NCI-H1417 (cell line): ENCODE data around the gene PXYLP1.

Experiments
- DNase-seq, 3 experiments: peaks; one replicate each; lab custom pipeline; 2025; lab: John Stamatoyannopoulos, UW

Gene PXYLP1

DNA sequence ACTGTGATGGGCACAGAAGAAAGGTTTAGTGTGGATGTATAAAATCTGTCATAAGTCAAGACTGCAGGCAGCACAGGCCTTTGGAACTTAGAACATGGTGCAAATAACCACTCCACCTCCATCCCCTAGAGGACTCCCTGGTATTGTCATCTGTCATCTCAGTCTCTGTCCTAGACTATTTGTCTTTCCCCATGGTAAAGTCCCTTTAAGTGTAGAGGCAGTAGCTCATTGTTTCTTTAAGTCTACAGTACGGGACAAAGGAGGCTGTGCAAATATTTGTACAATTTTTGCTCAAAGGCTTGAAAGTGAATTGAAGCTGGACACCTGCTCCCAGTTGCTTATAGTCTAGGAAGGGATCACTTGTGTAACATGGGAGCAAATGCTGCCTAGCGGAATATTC is 3.2 kb upstream of the PXYLP1 start:
- DNase-seq, result peak; percentile 28 to 72 (median 57)

DNA sequence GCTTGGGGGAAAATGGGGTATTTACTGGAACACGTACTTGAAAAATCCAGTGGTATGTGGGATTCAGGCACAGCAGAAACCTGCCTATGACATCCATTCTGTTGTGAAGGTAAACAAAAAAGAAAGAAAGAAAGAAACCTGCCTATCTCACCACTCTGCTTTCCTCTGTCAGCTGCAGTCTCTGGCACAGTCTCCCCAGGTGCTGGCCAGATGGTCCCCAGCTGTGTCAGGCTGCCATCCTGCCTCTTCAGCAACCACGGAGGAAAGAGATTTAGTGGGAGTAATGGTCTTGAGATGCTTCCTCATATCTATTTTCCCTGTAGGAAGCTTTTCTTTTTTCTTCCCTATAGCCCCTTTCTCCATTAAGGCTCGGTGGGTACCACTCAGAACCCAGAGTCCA is 2.5 kb upstream of the PXYLP1 start:
- DNase-seq, result peak in 1 of 3 experiments; percentile 34

DNA sequence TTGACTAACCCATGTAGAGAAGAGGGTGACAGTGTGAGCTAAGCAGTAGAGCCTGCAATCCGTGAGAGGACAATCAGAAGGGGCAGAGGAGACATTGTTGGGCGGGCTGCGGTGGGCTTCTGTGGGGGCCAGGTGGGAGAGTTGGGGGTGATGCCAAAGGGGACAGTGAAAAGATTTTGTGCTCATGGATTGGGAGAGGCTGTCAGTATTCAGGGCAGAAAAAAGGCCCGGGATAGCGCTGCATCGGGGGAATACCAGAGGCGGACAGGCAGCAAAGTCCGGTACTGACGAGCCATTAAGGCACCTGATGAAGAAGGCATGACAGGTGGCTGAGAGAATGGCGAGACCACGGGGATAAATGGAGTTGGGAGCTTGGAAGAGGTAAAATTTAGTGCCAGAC is 1.3 kb upstream of the PXYLP1 start:
- no peak for DNase-seq

DNA sequence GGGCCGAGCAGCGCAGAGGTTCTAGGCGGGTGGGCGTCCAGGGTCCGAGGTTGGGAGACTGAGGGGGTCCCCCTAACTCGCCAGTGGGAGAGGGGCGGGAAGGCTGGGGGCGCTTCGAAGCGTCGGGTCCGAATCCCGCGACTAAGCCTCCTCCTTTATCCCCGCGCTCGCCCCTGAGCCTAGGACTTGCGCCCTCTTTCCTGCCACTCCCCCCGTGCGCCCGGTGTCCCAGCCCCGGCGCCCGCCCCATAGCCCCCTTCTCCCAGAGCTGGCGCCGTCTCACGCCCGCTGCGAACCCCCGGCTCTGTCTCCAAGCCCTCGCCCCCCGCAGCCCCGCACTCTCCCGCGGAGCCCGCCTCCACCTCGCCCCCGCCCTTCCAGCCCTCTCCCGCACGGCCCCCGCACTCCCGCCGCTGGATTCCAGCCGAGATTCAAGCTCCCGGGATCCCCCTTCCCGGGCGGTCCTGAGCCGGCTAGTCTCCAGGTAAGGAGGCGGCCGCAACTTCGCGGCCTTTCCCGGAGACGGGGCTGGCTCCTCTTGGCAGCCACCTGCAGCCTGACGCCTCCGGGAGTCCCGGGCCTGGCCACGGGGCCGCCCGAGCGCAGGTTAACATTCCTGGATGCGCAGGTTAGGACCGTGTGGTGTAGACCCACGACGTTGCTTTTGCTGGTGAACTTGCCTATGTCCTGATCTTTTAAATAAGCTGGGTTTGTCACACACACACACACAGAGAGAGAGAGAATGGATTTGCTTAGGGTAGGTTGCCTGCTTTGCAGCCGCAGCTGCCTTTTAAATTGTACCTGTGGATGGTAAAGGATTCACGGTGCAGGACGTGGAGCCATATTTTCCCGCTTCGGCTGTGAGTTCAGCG is 563 bp downstream of the PXYLP1 start:
- DNase-seq, result peak; percentile 34 to 70 (median 61)

DNA sequence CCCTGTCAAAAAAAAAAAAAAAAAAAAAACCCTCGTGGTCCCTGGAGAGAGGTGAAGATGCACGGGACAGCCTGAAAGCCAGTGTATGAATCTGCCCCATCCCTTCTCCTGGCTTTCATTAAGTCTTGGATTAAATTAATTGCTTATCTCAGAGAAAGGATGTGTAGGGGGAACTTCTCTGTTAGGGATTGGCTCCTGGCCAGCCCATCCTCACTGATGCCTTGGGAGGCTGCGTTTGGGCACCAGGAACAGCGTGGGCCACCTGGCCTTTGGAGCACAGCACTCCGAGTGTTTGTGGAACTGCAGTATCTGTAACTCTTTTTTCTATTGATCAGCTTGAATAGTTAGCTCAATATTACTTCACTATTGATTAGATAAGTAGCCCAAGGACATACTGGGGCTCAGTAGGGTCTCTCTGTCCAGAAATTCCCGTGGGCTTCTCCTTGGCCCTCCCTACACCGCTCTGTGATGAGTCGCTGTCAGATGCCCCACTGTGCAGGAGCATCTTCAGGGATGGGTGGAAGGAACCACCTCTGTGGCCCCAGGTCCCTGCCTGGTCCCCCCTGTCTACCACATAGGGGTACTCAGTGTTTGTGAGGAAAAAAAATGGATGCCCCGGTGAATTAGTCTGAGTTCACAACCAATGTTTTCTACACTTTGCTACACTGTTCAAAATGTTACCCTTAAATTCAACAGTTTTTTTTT is 2.0 kb downstream of the PXYLP1 start:
- DNase-seq, result no peak

DNA sequence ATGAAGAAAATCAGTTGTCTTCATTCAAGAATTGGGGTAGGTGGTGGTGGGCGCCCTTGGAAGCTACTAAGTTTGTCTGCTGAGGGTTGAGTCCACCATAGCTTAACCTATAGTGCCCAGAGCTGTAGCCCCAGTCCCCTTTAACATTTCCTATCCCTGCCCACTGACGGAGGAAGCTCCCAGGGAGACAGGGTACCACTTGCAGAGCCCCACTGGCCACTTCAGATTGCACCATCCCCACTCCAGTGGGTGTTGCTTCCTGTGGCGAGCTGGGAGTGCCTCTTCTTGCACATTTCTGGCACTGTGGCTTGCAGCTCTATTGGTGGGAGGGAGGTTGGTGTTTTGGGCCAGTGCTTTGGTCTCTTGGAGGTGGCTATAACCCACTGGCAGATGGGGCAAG is 2.7 kb downstream of the PXYLP1 start:
- DNase-seq, result no peak

DNA sequence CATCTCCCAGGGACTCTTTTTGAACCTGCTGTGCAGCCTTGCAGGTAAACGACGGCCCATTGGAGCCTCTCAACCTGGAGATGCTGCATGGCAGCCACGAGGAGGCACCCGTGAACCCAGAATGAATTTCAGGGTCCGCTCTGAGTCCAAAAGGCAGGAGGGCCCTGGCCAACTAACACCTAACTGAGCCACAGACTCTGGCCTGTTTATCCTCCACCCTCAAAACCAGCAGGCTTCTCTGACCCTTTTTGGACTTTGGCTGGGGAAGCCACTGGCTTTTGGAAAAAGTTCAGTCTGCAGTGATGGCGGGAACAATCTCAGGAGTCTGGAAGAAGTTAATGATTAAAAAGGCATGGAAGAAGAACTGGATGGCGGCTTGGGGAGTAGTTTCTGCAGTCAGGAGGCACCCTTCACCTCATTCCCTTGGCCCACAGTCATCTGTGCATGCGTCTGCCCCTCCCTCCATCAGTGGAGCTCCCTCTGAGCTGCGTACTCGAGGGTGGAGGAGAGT is 4.1 kb downstream of the PXYLP1 start:
- DNase-seq, result no peak

DNA sequence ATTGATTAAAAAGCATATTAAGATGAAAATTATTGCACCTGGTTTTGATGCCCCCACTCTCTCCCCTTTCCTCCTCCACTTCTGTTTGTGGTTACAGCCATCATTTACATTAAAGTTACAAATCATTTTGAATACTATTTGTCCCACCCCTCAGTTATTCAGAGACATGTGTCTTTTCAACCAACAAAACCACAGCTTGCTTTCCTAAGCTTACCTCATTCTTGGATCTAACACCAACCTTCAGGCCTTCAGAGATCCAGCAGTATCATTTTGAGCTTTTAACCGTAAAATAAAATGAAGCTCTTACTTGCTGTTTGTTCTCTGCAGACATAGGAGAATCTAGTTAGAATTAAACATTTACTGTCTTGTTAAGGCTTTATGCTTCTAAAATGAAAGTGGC is 4.7 kb downstream of the PXYLP1 start:
- no peak for DNase-seq

DNA sequence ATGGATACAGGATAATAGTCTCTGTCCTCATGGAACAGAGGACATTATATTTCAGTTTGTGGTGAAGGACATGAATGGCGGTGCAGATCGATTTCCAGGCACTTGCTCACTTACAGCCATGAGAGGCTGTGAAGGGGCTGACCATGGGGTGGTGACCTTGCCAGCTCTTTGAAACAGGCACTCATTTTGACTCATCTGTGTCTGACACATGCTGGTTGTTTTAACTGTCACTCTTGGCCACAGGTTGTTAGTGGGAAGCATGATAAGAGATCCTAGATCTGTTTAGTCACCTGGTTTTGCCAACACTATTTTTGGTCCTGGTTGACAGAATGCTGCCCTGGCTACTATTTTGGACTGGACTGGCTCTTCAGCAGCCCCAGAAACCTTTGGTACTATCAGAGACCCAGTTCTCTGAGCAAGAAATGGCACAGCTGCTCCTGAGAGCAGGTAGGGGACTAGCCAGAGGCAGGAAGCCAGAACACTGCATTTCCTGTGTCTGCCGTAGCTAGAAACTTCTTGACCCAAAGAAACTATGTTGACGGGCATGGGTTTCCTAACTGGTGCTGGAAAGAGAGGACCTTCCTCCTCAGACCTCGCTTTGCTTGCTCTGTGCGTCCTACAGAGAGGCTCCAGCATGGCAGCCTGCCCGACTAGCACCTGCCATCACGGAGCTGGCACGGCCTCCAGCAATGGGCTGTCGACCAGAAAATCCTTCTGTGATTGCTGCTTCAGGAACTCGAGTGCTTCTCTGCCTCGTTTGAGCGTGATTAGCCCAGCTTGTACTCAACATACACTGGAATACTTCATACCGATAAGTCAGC is 6.3 kb downstream of the PXYLP1 start:
- peak in 2 of 3 experiments; percentile 55 to 77 for DNase-seq

DNA sequence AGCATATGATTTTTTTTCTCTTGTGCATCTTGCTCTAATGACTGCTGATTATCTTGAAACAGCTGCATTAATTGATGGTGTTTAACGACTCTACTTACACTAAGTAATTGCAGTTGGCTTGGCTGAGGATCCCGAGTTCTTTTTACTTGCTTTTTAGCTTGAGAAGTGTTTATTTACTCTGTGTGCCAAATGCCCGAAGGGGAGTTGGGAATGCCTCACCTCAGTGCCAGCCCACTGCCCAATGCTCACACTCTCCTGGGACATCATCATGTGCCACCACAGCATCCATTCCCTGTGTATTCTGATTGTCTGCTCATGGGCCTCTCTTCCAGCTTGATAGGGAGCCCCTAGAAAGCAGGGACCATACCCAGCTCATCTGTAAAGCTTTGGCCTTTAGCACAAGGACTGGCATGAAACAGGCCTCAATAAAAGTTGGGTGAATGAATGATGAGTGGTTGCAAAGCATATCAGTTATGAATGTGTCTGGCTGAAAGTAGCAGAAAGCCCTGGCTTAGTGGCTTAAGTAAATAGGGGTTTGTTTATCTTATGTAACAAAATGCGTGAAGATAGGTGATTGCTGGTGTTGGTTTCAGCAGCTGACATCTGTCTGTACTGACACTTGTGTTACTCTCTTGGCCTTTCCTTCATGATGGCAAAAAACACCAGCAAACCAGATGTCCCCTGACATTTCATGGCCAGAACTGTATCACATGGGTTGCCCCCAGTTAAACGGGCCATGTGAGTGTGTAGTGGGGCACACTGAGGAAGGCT is 8.1 kb downstream of the PXYLP1 start:
- peak; percentile 16 to 79 (median 48) for DNase-seq

DNA sequence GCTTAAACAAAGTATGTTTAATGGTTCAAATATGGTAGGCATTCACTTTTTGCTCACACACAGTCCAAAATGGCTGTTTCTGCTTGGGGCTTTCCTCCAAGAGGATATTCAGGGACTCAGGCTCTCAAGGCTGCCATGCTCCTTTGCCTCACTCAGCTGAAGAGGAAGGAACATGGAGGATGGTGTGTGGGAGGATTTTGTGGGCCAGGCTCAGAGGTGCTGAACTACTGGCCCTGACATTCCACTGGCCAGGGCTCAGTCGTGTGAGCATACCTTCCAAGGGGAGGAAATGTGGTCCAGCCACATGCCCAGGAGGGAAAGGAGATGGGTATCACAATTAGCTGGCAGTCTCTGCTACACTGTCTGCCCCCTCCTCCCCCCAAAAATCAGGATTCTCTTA is 8.7 kb downstream of the PXYLP1 start:
- DNase-seq, result no peak

DNA sequence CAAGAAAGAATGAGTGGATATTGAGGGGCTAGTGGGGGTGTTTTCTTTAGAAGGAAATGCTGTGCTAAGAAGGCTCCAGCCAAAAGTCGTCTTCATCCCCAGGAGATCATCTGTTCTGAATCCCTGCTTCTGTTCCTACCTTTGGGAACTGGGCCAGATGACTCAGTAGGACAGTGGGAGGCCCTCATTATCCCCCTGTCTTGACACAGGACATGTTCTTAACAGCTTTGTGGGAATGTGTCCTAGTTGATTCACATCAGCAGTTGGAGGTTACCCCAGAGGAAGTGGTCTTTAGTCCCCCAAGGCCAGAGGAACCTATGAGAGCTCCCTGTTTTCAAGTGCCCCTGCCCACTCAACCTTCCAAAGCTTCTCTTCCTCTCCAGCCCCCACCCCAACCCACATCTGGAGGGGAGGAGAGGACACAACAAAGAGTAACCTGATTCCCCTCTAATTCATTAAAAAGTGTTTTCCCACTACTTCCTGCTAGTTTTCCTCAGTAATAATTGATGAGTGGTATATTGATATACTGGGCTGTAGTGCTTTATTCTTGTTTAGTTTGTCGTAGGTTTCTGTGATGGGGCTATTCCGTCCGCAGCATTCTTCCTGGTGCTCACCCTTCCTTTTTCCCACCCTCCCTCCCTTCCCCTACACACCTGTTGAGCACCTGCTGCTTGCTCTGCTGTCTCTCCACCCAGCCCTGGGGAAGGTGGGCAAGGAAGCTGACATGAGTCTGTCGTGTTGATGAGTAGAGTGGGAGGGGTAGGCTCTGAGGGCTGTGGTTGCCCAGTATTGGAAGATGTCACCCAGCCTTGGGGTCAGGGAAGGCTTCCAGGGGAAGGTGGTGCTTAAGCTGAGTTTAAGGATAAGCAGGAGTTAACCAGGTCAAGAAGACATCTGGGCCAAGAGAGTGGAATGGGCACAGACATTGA is 9.3 kb downstream of the PXYLP1 start:
- DNase-seq, result no peak

DNA sequence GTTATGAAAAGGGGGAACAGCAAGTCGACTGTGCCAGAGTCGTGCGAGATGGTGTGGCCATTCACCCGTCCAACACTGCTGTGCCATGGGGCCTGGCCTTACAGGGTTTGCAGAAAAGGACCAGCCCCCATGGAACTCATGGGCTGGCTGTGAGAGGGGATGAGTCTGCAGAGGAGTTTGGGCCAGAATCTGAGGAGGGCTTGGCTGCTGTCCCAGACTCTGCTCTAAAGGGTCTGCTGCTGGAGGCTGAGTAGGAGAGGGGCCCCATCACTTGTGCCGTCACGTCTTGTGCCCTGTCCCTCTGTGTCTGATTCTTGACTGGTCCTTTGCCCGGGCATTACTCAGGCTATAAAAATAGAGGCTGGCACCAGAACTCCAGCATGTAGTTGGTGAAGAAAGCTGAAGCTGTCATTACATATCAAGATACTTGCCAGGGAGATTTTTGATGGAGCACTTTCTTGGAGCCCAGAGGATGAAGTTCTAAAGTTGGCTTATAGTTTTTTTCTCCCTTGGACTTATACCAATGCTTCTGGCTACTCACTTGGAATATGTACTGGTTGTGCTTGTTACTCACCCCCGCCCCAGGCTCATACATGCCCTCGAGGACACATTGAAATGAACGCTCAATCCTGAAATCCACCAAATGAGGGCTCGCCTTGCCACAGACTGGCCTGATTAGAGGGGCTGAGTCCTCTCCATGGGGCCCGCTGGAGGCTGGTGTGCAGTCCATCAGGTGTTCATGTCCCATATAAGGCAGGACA is 10.2 kb downstream of the PXYLP1 start:
- no peak for DNase-seq

DNA sequence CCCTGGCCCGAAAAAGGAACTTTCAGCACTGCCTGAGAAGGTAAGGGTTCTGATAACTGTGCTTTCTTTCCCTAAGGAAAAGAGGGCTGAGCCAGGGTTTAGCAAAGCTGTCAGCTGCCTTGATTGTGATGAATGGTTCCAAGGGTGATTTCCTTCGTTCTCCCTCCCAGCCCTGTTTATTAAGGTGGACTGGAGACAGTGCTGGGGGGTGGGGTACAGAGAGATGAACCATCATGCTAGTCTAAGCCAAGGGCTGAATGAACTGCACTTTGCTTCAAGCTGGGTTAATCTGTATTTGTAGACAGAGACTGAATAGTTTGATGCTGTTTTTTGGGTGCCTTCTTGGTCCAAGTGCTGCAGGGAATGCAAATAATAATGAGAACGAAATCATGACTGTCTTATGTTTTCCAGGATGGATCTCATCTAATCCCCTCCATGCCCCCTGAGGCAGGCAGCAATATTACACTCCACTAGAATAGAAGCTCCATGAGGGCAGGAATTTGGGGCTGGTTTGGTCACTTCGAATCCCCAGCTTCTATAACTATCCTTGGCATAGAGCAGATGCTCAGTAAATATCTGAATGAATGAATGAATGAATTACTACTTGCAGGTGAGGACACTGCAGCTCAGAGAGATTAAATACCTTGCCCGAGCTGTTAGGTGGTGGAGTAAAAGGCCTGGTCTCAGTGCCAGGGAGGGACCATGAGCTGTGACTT is 10.9 kb downstream of the PXYLP1 start:
- no peak for DNase-seq

DNA sequence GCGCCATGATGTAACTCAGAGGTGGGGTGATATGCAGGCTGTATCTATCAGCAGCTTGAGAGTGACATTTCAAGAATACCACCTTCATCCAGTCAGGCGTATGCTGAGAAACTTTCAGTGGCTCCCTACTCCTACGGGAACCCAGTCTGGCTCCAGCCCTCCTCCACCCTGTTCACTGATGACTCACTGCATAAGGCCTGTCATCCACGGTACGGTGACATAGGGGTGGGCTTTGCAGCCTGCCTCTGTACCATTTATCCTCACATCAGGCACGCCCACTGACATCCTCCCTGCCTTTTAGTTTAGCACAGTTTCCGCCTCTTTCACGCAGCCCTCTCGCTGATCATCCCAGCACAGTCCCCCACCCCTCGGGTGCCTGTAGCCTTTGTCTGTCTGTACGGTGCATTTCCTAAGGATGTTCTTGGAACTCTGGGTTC is 11.7 kb downstream of the PXYLP1 start:
- DNase-seq, result peak in 1 of 3 experiments; percentile 78

DNA sequence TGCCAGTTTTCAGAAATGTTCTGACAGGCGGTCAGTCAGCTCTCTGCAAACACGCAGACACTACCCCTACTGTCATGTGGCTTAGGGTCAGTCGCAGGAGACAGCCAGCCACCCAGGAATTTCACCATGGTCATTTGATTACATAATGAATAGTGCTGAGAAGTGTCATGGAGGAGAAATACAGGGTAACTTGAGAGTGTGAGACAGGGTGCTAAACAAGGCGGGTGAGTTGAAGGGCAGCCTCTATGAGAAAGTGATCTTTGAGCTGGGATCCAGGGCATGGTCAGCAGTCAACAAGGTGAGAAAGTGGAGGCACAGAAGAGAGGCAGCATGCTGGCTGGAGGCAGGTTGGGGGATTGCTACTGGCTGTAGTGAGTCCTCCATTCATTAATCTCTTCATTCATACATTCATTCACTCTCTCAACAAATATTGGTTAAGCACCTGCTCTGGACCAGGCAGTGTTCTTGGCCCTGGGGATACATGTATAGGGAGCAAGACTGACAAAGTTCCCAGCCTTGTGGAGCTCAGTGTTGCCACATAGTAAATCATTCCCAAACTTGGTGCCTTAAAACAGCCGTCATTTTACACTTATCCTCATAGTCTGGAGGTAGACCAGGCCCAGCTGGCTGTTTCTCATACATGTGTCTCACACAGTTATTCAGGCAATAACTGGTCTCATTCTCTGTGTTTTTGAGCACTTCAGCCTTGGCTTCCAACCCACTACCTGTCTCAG is 14.8 kb downstream of the PXYLP1 start:
- no peak for DNase-seq

DNA sequence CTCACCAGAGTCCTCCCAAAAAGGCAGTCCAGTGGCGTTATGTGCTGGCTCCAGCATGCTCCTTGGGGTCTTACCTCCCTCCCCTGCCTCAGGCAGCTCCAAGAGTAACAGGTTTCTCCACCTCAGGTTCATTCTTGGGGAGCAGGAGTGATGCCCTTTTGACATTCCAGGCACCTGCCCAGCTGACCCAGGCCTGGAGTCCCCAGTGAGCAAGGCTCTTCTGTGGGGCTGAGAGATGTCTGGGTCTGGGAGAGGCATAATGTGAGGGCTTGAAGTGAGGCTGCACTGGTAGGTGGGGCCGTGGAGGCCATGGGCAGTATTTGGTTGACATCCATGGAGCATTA is 15.3 kb downstream of the PXYLP1 start:
- DNase-seq, result no peak

DNA sequence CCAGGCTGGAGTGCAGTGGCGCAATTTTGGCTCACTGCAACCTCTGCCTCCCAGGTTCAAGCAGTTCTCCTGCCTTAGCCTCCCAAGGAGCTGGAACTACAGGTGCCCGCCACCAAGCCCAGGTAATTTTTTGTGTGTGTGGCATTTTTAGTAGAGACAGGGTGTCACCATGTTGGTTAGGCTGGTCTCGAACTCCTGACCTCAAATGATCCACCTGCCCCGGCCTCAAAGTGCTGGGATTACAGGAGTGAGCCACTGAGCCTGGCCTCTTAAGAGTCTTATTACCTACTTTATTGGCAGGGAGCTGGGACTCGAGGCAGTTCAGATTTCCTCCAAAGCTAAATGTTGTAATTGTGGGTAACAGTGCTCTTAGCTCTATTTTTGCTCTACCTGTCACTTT is 16.4 kb downstream of the PXYLP1 start:
- DNase-seq, result no peak
